Mesendoderm (in vitro differentiated cells): ENCODE data around the gene SDK1.

Experiments
- DNase-seq: peaks from one replicate; pipeline ENCODE4 v3.0.0; 2013
- H2AK5ac ChIP-seq: 2 replicates; pipeline ENCODE4 v1.6.1; 2013; ENCODE audit warnings: low read length, inconsistent platforms
- H2BK120ac ChIP-seq: 2 replicates; pipeline ENCODE4 v1.6.1; 2013; ENCODE audit warnings: low read depth, mild to moderate bottlenecking, low read length, moderate library complexity, mixed read lengths
- H2BK15ac ChIP-seq: replicated peaks from 2 replicates; pipeline ENCODE4 v1.6.1; 2013; ENCODE audit warnings: low read depth, mild to moderate bottlenecking, moderate library complexity
- H2BK5ac ChIP-seq: 2 replicates; pipeline ENCODE4 v1.6.1; 2013; ENCODE audit warnings: low read length, inconsistent platforms
- H3K18ac ChIP-seq: 2 replicates; pipeline ENCODE4 v1.6.1; 2013; ENCODE audit warnings: mild to moderate bottlenecking, low read length, mixed read lengths
- H3K23ac ChIP-seq: one replicate; pipeline ENCODE4 v1.6.1; 2013; ENCODE audit warnings: low read length
- H3K27ac ChIP-seq: 2 replicates; pipeline ENCODE4 v1.5.1; 2013; ENCODE audit warnings: low read depth, mild to moderate bottlenecking, inconsistent platforms, low read length, moderate library complexity
- H3K27me3 ChIP-seq: 2 replicates; pipeline ENCODE4 v1.6.1; 2013; ENCODE audit warnings: low read length, control low read depth, mild to moderate bottlenecking, inconsistent platforms; ENCODE audit not compliant: insufficient read depth, poor library complexity
- H3K36me3 ChIP-seq: 2 replicates; pipeline ENCODE4 v1.6.1; 2013; ENCODE audit warnings: low read length, inconsistent platforms; ENCODE audit not compliant: control insufficient read depth, insufficient read depth
- H3K4ac ChIP-seq: one replicate; pipeline ENCODE4 v1.6.1; 2013; ENCODE audit warnings: low read depth, mild to moderate bottlenecking, low read length, moderate library complexity
- H3K4me1 ChIP-seq: 2 replicates; pipeline ENCODE4 v1.6.1; 2013; ENCODE audit warnings: low read depth, low read length, inconsistent platforms; ENCODE audit not compliant: control insufficient read depth
- H3K4me2 ChIP-seq: 2 replicates; pipeline ENCODE4 v1.6.1; 2013; ENCODE audit warnings: low read length
- H3K4me3 ChIP-seq: 2 replicates; pipeline ENCODE4 v1.5.1; 2013; ENCODE audit warnings: mild to moderate bottlenecking, low read length
- H3K56ac ChIP-seq: one replicate; pipeline ENCODE4 v1.6.1; 2013; ENCODE audit warnings: low read length
- H3K79me1 ChIP-seq: 2 replicates; pipeline ENCODE4 v1.6.1; 2013; ENCODE audit warnings: low read length, inconsistent platforms
- H3K79me2 ChIP-seq: 2 replicates; pipeline ENCODE4 v1.6.1; 2013; ENCODE audit warnings: mild to moderate bottlenecking, low read length; ENCODE audit not compliant: control insufficient read depth, insufficient read depth
- H3K9ac ChIP-seq: 2 replicates; pipeline ENCODE4 v1.6.1; 2013; ENCODE audit warnings: low read length, inconsistent platforms
- H4K5ac ChIP-seq: one replicate; pipeline ENCODE4 v1.6.1; 2013; ENCODE audit warnings: low read length
- H4K8ac ChIP-seq: one replicate; pipeline ENCODE4 v1.6.1; 2013; ENCODE audit warnings: low read depth, mild to moderate bottlenecking, control low read depth, low read length, moderate library complexity
- WGBS: extraction: QIAGEN DNeasy Blood & Tissue Kit; methylation state at CpG from one replicate; pipeline ENCODE4 v1.1.7; 2013; ENCODE audit warnings: low lambda C conversion rate, missing lambda C conversion rate; ENCODE audit not compliant: insufficient coverage; ENCODE audit errors: extremely low coverage; 5-methylcytosine and 5-hydroxymethylcytosine counted together

The SDK1 gene

GRCh38 chr7:4198301-4198700 is 897.2 kb downstream of the SDK1 start:
- Histone ChIP-seq H3K56ac (no peak overlapping the region), H4K5ac (no peak overlapping the region), H2AK5ac (no peak overlapping the region), H3K23ac (no peak overlapping the region), H3K79me2 (no peaks in the 10 kb centered on the region), H3K27ac (no peak overlapping the region), H3K9ac (no peak overlapping the region), H2BK15ac (no peak overlapping the region), H2BK5ac (no peak overlapping the region), H3K27me3 (no peaks in the 10 kb centered on the region), H2BK120ac (no peak overlapping the region), H3K4ac (no peak overlapping the region), H3K36me3 (no peaks in the 10 kb centered on the region), H3K18ac (no peak overlapping the region), H4K8ac (no peak overlapping the region), H3K4me3 (no peak overlapping the region), H3K4me2 (no peak overlapping the region), H3K79me1 (no peaks in the 10 kb centered on the region), H3K4me1 (no peaks in the 10 kb centered on the region)
- no peak for DNase-seq
- no CpG with 5 or more reads among the region's 6 CpGs for WGBS

GRCh38 chr7:4200546-4201094 is 899.6 kb downstream of the SDK1 start:
- no CpG with 5 or more reads among the region's 2 CpGs for WGBS
- Histone ChIP-seq H3K4me1 (no peaks in the 10 kb centered on the region), H3K79me1 (no peaks in the 10 kb centered on the region), H4K5ac (no peak overlapping the region), H3K56ac (no peak overlapping the region), H3K36me3 (no peaks in the 10 kb centered on the region), H3K9ac (no peak overlapping the region), H2AK5ac (no peak overlapping the region), H3K79me2 (no peaks in the 10 kb centered on the region), H3K4me3 (no peak overlapping the region), H2BK5ac (no peak overlapping the region), H2BK120ac (no peak overlapping the region), H2BK15ac (no peak overlapping the region), H3K4me2 (no peak overlapping the region), H4K8ac (no peak overlapping the region), H3K18ac (no peak overlapping the region), H3K27ac (no peak overlapping the region), H3K27me3 (no peaks in the 10 kb centered on the region), H3K4ac (no peak overlapping the region), H3K23ac (no peak overlapping the region)
- no peak for DNase-seq

- no peak overlapping the region for H3K4me2 ChIP-seq
- no CpG with 5 or more reads among the region's 6 CpGs for WGBS
- H3K4me1 ChIP-seq = no peaks in the 10 kb centered on the region
- H3K27me3 ChIP-seq = no peaks in the 10 kb centered on the region
- H2BK15ac ChIP-seq = no peak overlapping the region
- no peak overlapping the region for H3K4me3 ChIP-seq
- H3K79me2 ChIP-seq = no peaks in the 10 kb centered on the region
- no peak overlapping the region for H3K4ac ChIP-seq
- no peak for DNase-seq
- H3K79me1 ChIP-seq = no peaks in the 10 kb centered on the region
- H4K8ac ChIP-seq = no peak overlapping the region
- H2BK5ac ChIP-seq = no peak overlapping the region
- H3K36me3 ChIP-seq = no peaks in the 10 kb centered on the region
- no peak overlapping the region for H3K9ac ChIP-seq
- H3K18ac ChIP-seq = no peak overlapping the region
- no peak overlapping the region for H3K27ac ChIP-seq
- H2BK120ac ChIP-seq = no peak overlapping the region
- H3K56ac ChIP-seq = no peak overlapping the region
- no peak overlapping the region for H2AK5ac ChIP-seq
- no peak overlapping the region for H4K5ac ChIP-seq
- no peak overlapping the region for H3K23ac ChIP-seq
Measured at GRCh38 chr7:4201566-4201965, 900.5 kb downstream of the SDK1 start.

- Histone ChIP-seq H2AK5ac (no peak overlapping the region), H3K9ac (no peak overlapping the region), H3K4me1 (no peaks in the 10 kb centered on the region), H3K27ac (no peak overlapping the region), H3K79me2 (no peaks in the 10 kb centered on the region), H3K56ac (no peak overlapping the region), H2BK15ac (no peak overlapping the region), H3K4me2 (no peak overlapping the region), H2BK120ac (no peak overlapping the region), H3K23ac (no peak overlapping the region), H2BK5ac (no peak overlapping the region), H3K79me1 (no peaks in the 10 kb centered on the region), H4K8ac (no peak overlapping the region), H3K36me3 (no peaks in the 10 kb centered on the region), H3K4ac (no peak overlapping the region), H3K18ac (no peak overlapping the region), H4K5ac (no peak overlapping the region), H3K27me3 (no peaks in the 10 kb centered on the region), H3K4me3 (no peak overlapping the region)
- DNase-seq = no peak
- no CpG with 5 or more reads among the region's 16 CpGs for WGBS
Measured at GRCh38 chr7:4202154-4202736, 901.2 kb downstream of the SDK1 start.

GRCh38 chr7:4202954-4203353 is 901.9 kb downstream of the SDK1 start:
- Histone ChIP-seq H2AK5ac (no peak overlapping the region), H3K4me2 (no peak overlapping the region), H3K4me1 (no peaks in the 10 kb centered on the region), H3K4me3 (no peak overlapping the region), H3K27me3 (no peaks in the 10 kb centered on the region), H4K8ac (no peak overlapping the region), H2BK5ac (no peak overlapping the region), H2BK120ac (no peak overlapping the region), H3K9ac (no peak overlapping the region), H3K18ac (no peak overlapping the region), H2BK15ac (no peak overlapping the region), H3K23ac (no peak overlapping the region), H3K4ac (no peak overlapping the region), H3K56ac (no peak overlapping the region), H4K5ac (no peak overlapping the region), H3K36me3 (no peaks in the 10 kb centered on the region), H3K79me1 (no peaks in the 10 kb centered on the region), H3K27ac (no peak overlapping the region), H3K79me2 (no peaks in the 10 kb centered on the region)
- peak; percentile 40 for DNase-seq
- no CpG with 5 or more reads among the region's 16 CpGs for WGBS
